Stomach (tissue), 9 donors: ENCODE results near the gene BDNF. TPM values are rescaled to one million over a fixed set of nuclear protein-coding genes. Genes with fewer than 3 reads are reported as not detected.

Experiments
- DNase-seq, 2 donors: peaks; one replicate each; pipeline versions ENCODE4 v3.0.0 to v3.0.0-alpha.2; 2013 to 2019
- H3K27ac ChIP-seq, 5 donors: fragments of 200-600 bp in 4 of 5; sonication (generic) in 4 of 5; one replicate each; pipeline ENCODE4 v1.5.1; 2013 to 2019; ENCODE audit warnings: mild to moderate bottlenecking in 1 of 5, moderate library complexity in 1 of 5
- H3K27me3 ChIP-seq, 3 donors: fragments of 200-600 bp; sonication (generic); one replicate each; pipeline ENCODE4 v1.5.1; 2017 to 2019; ENCODE audit warnings: mixed run types in 1 of 3
- H3K36me3 ChIP-seq, 4 donors: fragments of 200-600 bp; sonication (generic); 1 replicate in 3 of 4; 2 replicates in 1 of 4; pipeline ENCODE4 v1.5.1; 2016 to 2019
- H3K4me1 ChIP-seq, 4 donors: fragments of 200-600 bp; sonication (generic); one replicate each; pipeline ENCODE4 v1.5.1; 2016 to 2019
- H3K4me3 ChIP-seq, 4 donors: fragments of 200-600 bp; sonication (generic) in 3 of 4; one replicate each; pipeline ENCODE4 v1.5.1; 2016 to 2019; ENCODE audit warnings: mild to moderate bottlenecking in 1 of 4
- H3K9me3 ChIP-seq, 4 donors: fragments of 200-600 bp; sonication (generic); one replicate each; pipeline ENCODE4 v1.5.1; 2016 to 2019
- CTCF ChIP-seq, 7 experiments: fragments of 450-650 bp in 4 of 7; fragments of 200-600 bp in 3 of 7; sonication (generic) in 3 of 7; IDR thresholded peaks; one replicate each; pipeline ENCODE4 v1.5.1; 2016 to 2019; ENCODE audit warnings: antibody characterized with exemption in 7 of 7, control low read depth in 2 of 7, mild to moderate bottlenecking in 1 of 7
- EP300 ChIP-seq: sonication (generic); formaldehyde crosslinking; IDR thresholded peaks from one replicate; pipeline ENCODE4 v1.6.1; 2017; ENCODE audit warnings: antibody characterized with exemption
- POLR2A ChIP-seq, 4 donors: fragments of 450-650 bp; IDR thresholded peaks; one replicate each; pipeline ENCODE4 v1.6.1; 2016; ENCODE audit warnings: antibody characterized with exemption in 4 of 4, control low read depth in 2 of 4, mild to moderate bottlenecking in 1 of 4, moderate library complexity in 1 of 4
- POLR2AphosphoS5 ChIP-seq, 3 donors: sonication (generic); formaldehyde crosslinking; IDR thresholded peaks; one replicate each; pipeline ENCODE4 v1.6.1; 2016; ENCODE audit warnings: antibody characterized with exemption in 3 of 3
- WGBS, 5 donors: extraction: QIAGEN DNeasy Blood & Tissue Kit in 3 of 5; methylation state at CpG; one replicate each; pipeline versions ENCODE4 v1.1.5 to v1.1.7; 2013 to 2018; 5-methylcytosine and 5-hydroxymethylcytosine counted together
- intact Hi-C: fragments of 100-400 bp; cut with DNase I; formaldehyde crosslinking; loops from one replicate; pipeline ENCODE4 v1.15.1; 2023; ENCODE audit warnings: low total_unique reads
- polyA plus RNA-seq, 3 donors: library from polyadenylated mRNA; stranded (reverse); fragments of 200-250 nt; gene quantifications; one replicate each; pipeline ENCODE4 v1.2.3, GENCODE V29; 2013
- total RNA-seq, 5 donors: library from RNA; depleted of rRNA; stranded (reverse); fragments of >200 nt; gene quantifications; one replicate each; pipeline versions ENCODE4 v1.1.0 to v1.2.3, GENCODE V29; 2014 to 2016
- donor health status: healthy with polysubstance abuse.
- donor health status: Bipolar disorder and iron deficiency.
- donor health status: healthy.

The BDNF gene
- total and polyA plus RNA-seq, 8 donors = under 0.01 to 1.7 (median 0.81) TPM; not detected in 1

- Histone ChIP-seq H3K4me3 (peak overlapping the region; percentile 27 to 51 (median 40)), H3K4me1 (peaks cover 28 to 43% (median 38%) of the 10 kb centered on the region in 4 donors), H3K27me3 (peaks cover 12 to 86% (median 56%) of the 10 kb centered on the region in 3 donors), H3K36me3 (no peaks in the 10 kb centered on the region), H3K27ac (peak overlapping the region in 2 of 5 donors; percentile 10 to 14), H3K9me3 (peaks cover 0 to 7% (median 3%) of the 10 kb centered on the region in 4 donors)
- 2 to 5% (median 4%) methylated on average over 19 to 30 of the region's 30 CpGs for WGBS, 5 donors
- TF ChIP-seq CTCF (IDR thresholded peaks at IDR 0.05) (no peak), POLR2A (IDR thresholded peaks at IDR 0.05) (no peak)
- intact Hi-C loops = no loop called here
- DNase-seq = peak in 1 of 2 donors; percentile 60
Measured at GRCh38 chr11:27718346-27718862, 18.1 kb upstream of the BDNF start.

GRCh38 chr11:27717801-27718229 lies 17.6 kb upstream of the BDNF start:
- no peak for DNase-seq
- H3K27me3 ChIP-seq = peaks cover 12 to 86% (median 50%) of the 10 kb centered on the region in 3 donors
- no peak for TF ChIP-seq EP300
- no peak for TF ChIP-seq CTCF (IDR thresholded peaks at IDR 0.05)
- TF ChIP-seq POLR2A (IDR thresholded peaks at IDR 0.05) = no peak
- TF ChIP-seq POLR2AphosphoS5 (IDR thresholded peaks at IDR 0.05) = no peak
- WGBS, 5 donors = 4 to 15% (median 10%) methylated on average over 8 of the region's 8 CpGs
- intact Hi-C loops = no loop called here
- peak overlapping the region in 3 of 4 donors; percentile 27 to 51 (median 41) for H3K4me3 ChIP-seq
- H3K4me1 ChIP-seq = peaks cover 27 to 40% (median 34%) of the 10 kb centered on the region in 4 donors
- H3K27ac ChIP-seq = no peak overlapping the region
- H3K9me3 ChIP-seq = peaks cover 0 to 7% (median 3%) of the 10 kb centered on the region in 4 donors
- H3K36me3 ChIP-seq = no peaks in the 10 kb centered on the region

DNA sequence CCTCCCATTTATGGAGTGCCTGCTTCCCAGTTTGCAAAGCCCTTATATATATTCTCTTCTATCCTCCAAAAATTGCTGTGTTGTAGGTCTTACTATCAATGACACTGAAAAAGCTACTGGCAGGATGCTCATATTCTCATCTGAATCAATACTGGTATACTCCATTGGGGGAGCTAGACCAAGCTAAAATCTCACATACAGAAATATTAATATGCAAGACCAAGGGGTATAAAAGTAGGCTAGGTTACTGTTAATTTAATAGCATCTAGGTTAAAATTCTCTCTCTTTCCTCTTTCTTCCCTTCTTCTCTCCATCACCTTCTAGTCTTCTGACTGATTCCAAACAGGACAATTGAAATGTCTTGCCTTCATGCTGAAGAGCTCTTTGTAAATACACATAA lies 17.1 kb upstream of the BDNF start:
- no peak for TF ChIP-seq EP300
- no peak for TF ChIP-seq POLR2AphosphoS5 (IDR thresholded peaks at IDR 0.05)
- no peak for TF ChIP-seq POLR2A (IDR thresholded peaks at IDR 0.05)
- no peak for TF ChIP-seq CTCF (IDR thresholded peaks at IDR 0.05)
- Histone ChIP-seq H3K27me3 (peaks cover 10 to 86% (median 45%) of the 10 kb centered on the region in 3 donors), H3K27ac (no peak overlapping the region), H3K4me3 (no peak overlapping the region), H3K36me3 (no peaks in the 10 kb centered on the region), H3K9me3 (peaks cover 0 to 7% (median 3%) of the 10 kb centered on the region in 4 donors), H3K4me1 (peaks cover 23 to 35% (median 30%) of the 10 kb centered on the region in 4 donors)
- intact Hi-C loops = no loop called here
- no peak for DNase-seq

GRCh38 chr11:27716835-27717234 lies 16.6 kb upstream of the BDNF start:
- H3K36me3 ChIP-seq = no peaks in the 10 kb centered on the region
- H3K9me3 ChIP-seq = peaks cover 0 to 7% (median 3%) of the 10 kb centered on the region in 4 donors
- WGBS, 5 donors = 51 to 69% (median 65%) methylated on average over 2 of the region's 2 CpGs
- DNase-seq = no peak
- no peak overlapping the region for H3K27ac ChIP-seq
- intact Hi-C loops = no loop called here
- no peak overlapping the region for H3K4me3 ChIP-seq
- H3K27me3 ChIP-seq = peaks cover 5 to 81% (median 40%) of the 10 kb centered on the region in 3 donors
- peaks cover 18 to 30% (median 24%) of the 10 kb centered on the region in 4 donors for H3K4me1 ChIP-seq
- TF ChIP-seq EP300 (no peak), POLR2A (IDR thresholded peaks at IDR 0.05) (no peak), POLR2AphosphoS5 (IDR thresholded peaks at IDR 0.05) (no peak), CTCF (IDR thresholded peaks at IDR 0.05) (no peak)
